Progenitor cell of endocrine pancreas (in vitro differentiated cells): Measurements from ENCODE around the gene ETV3L. TPM values are rescaled to one million over a fixed set of nuclear protein-coding genes. Genes with fewer than 3 reads are reported as not detected.

Source experiments
- DNase-seq: peaks from one replicate; pipeline ENCODE4 v3.0.0; 2021; ENCODE audit warnings: low spot score; ENCODE audit not compliant: unreplicated experiment
- H3K27ac Mint-ChIP-seq: 2 replicates; pipeline ENCODE4 v1.8.0; 2021; ENCODE audit warnings: mild to moderate bottlenecking, moderate library complexity, mixed read lengths
- H3K27me3 Mint-ChIP-seq: 2 replicates; pipeline ENCODE4 v1.8.0; 2021; ENCODE audit warnings: mixed read lengths
- H3K36me3 Mint-ChIP-seq: 2 replicates; pipeline ENCODE4 v1.8.0; 2022; ENCODE audit warnings: mixed read lengths; ENCODE audit not compliant: insufficient read depth
- H3K4me1 Mint-ChIP-seq: 2 replicates; pipeline ENCODE4 v1.8.0; 2021; ENCODE audit warnings: low read depth, mixed read lengths
- H3K4me3 Mint-ChIP-seq: 2 replicates; pipeline ENCODE4 v1.8.0; 2021; ENCODE audit warnings: low read depth, mild to moderate bottlenecking, moderate library complexity, mixed read lengths
- H3K9me3 Mint-ChIP-seq: 2 replicates; pipeline ENCODE4 v1.8.0; 2021; ENCODE audit warnings: low read depth, mixed read lengths
- long read RNA-seq: library from polyadenylated mRNA; unstranded; transcript quantifications from one replicate; pipeline ENCODE4 v2.0.0, GENCODE V29; 2020
- total RNA-seq: library from RNA; stranded (reverse); gene quantifications from 2 replicates; pipeline ENCODE4 v1.2.1, GENCODE V29; 2021
- TF ChIP-seq, protein P1 (sequence below): fragments of 200-600 bp; sonication (generic); IDR thresholded peaks from one replicate; pipeline ENCODE4 v1.5.0; 2021; ENCODE audit warnings: antibody characterized with exemption, mild to moderate bottlenecking; ENCODE audit not compliant: unreplicated experiment

The ETV3L gene
- total RNA-seq, result 0.67 and 0.72 TPM in 2 replicates
- long read RNA-seq, partial matches to known transcripts, result 0 of 1 reads
- long read RNA-seq, other reads (novel, unspliced or antisense), result 1 of 1 reads

DNA sequence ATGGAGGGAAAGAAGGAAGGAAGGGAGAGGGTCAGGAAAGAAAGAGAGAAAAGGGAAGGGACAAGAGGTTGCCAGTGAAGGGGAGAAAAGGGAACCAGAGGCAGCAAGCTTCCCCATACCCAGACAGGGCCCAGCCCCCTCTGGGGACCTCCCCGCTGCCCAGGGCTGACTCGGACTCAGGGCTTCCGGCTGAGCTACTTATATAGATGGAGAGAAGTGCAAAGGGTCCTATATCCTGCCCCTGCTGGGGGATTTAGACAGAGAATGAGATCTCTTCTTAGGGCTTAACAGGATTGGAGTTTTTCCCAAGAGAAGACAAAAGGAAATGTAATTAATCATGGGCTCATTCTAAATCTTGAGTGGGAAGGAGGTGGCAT is at the start of gene ETV3L:
Gene ETV3L, minus strand, starts transcription at position 176 of the 377 bp plus-strand sequence. CDS start 285 bp downstream, outside the sequence.
- Mint-ChIP-seq H3K4me1 (peaks cover 14% of the 10 kb centered on the region), H3K27ac (no peak within 1 kb of the TSS), H3K27me3 (peaks cover 15% of the 10 kb centered on the region), H3K36me3 (no peaks in the 10 kb centered on the region), H3K4me3 (no peak within 1 kb of the TSS), H3K9me3 (no peaks in the 10 kb centered on the region)
- no peak for DNase-seq
- TF ChIP-seq, protein P1, sequence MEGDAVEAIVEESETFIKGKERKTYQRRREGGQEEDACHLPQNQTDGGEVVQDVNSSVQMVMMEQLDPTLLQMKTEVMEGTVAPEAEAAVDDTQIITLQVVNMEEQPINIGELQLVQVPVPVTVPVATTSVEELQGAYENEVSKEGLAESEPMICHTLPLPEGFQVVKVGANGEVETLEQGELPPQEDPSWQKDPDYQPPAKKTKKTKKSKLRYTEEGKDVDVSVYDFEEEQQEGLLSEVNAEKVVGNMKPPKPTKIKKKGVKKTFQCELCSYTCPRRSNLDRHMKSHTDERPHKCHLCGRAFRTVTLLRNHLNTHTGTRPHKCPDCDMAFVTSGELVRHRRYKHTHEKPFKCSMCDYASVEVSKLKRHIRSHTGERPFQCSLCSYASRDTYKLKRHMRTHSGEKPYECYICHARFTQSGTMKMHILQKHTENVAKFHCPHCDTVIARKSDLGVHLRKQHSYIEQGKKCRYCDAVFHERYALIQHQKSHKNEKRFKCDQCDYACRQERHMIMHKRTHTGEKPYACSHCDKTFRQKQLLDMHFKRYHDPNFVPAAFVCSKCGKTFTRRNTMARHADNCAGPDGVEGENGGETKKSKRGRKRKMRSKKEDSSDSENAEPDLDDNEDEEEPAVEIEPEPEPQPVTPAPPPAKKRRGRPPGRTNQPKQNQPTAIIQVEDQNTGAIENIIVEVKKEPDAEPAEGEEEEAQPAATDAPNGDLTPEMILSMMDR, result no peak

DNA sequence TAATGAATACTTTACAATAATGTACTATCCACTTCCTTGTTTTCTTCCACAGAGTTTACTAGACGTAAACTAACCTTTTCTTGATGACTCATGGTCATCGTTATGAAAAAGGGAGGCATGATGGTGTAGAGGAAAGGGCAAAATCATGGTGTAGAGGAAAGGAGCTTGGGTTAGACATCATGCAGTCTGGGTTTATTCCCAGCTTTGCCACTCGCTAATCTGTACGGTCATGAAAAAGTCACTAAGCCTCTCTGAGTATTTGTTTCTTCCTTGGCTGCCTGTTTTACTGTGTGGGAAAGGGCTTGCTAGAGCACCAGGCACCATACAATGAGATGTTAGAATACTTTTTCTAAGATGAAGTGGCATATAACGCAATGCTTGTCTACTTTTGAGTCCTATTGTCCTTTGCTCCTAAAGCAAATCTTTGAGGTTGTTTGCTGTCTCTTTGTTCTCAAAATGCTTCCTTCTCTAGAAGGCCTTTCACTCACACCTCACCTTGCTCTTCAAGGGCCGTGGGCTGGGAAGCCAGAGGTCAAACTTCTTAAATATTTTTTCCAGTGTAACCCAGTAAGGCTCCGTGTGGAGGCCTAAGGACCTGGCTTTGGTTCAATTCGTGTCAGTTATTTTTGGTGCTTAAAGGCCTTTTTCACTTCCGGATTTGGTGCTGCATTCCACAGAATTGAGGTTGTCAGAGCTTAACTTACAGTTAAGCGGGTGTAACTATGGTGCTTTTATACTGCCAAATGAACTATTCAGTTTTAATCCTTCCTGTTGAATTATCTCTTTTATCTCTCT is 48.5 kb upstream of the ETV3L start:
- Mint-ChIP-seq H3K4me1 (peaks cover 5% of the 10 kb centered on the region), H3K27ac (peak overlapping the region; percentile 29), H3K4me3 (no peak overlapping the region), H3K9me3 (no peaks in the 10 kb centered on the region), H3K27me3 (peaks cover 3% of the 10 kb centered on the region), H3K36me3 (no peaks in the 10 kb centered on the region)
- TF ChIP-seq, protein P1, result no peak
- DNase-seq, result no peak

DNA sequence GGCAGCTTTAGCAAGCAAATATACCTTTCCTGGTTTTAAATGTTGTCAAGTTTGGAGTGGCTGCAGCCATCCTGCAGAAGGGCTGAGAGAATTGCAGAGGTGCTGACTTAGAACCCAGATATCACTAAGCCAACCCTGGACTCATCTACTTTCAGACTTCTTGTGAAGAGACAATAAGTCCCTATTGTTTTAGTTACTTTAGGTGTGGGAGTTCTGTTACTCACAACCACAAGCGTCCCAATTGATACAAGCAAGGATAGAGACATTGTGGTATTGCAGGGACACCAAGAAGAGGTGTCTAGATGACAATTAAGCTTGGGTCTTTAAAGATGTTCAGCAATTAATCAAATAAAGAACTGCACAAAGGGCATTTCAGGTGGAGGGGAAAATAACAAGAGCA is 47.4 kb upstream of the ETV3L start:
- DNase-seq, result no peak
- Mint-ChIP-seq H3K27ac (no peak overlapping the region), H3K4me1 (peaks cover 3% of the 10 kb centered on the region), H3K4me3 (no peak overlapping the region), H3K9me3 (no peaks in the 10 kb centered on the region), H3K27me3 (peaks cover 3% of the 10 kb centered on the region), H3K36me3 (no peaks in the 10 kb centered on the region)
- TF ChIP-seq, protein P1, result no peak

DNA sequence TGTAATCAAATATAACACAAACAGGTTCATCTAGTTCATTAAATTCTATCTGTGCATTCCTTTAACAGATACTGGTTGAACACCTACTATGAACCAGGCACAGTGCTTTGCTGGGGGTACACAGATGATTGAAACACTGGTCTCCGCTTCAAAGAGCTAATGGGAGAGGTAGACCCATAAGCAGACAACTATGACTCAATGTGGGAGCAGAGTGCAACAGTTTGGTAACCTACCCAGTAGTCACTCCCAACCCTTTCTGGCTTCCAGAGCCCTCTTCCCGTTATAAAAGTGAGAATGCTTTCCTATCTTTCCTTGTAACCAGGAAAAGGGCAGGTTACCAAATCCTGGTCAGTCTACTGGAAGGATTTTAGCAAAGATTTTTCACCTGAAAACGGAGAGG is 46.6 kb upstream of the ETV3L start:
- no peaks in the 10 kb centered on the region for H3K36me3 Mint-ChIP-seq
- H3K4me1 Mint-ChIP-seq, result peaks cover 3% of the 10 kb centered on the region
- DNase-seq, result no peak
- no peak overlapping the region for H3K4me3 Mint-ChIP-seq
- H3K9me3 Mint-ChIP-seq, result no peaks in the 10 kb centered on the region
- TF ChIP-seq, protein P1, result no peak
- H3K27me3 Mint-ChIP-seq, result peaks cover 3% of the 10 kb centered on the region
- no peak overlapping the region for H3K27ac Mint-ChIP-seq

DNA sequence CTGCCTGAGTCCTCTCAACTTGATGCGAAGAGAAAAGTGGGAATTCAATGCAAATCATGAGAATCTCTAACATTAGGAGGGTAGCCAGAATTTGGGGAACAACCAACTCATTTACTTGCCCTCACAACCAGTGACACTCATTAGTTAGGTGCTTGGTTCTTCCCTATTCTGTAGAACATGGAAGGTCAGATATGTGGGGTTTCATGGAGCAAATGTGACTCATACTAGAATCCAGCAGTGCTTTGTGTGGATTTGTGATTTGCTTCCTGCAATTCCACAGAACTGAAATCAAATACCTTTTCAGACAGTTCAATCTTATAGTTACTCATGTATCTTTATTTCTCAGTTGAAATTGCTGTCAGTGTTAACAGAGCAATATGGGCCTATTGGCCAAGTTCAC is 45.5 kb upstream of the ETV3L start:
- H3K4me3 Mint-ChIP-seq, result no peak overlapping the region
- TF ChIP-seq, protein P1, result no peak
- no peak overlapping the region for H3K27ac Mint-ChIP-seq
- no peaks in the 10 kb centered on the region for H3K9me3 Mint-ChIP-seq
- no peaks in the 10 kb centered on the region for H3K36me3 Mint-ChIP-seq
- H3K27me3 Mint-ChIP-seq, result peaks cover 3% of the 10 kb centered on the region
- no peak for DNase-seq
- peaks cover 3% of the 10 kb centered on the region for H3K4me1 Mint-ChIP-seq
